Trophoblast cell (in vitro differentiated cells and primary cell): ENCODE data around the gene ZNF90.

ENCODE experiments used
- DNase-seq, 2 donors: peaks; one replicate each; pipeline ENCODE4 v3.0.0-alpha.2; 2016
- H2AFZ ChIP-seq: 2 replicates; pipeline ENCODE4 v1.6.1; 2013; ENCODE audit warnings: low read length, moderate library complexity, mild to moderate bottlenecking; ENCODE audit not compliant: insufficient read depth, poor library complexity
- H2AK5ac ChIP-seq: 2 replicates; pipeline ENCODE4 v1.6.1; 2013; ENCODE audit warnings: mild to moderate bottlenecking, low read length
- H2BK120ac ChIP-seq: 2 replicates; pipeline ENCODE4 v1.6.1; 2013; ENCODE audit warnings: low read length, mild to moderate bottlenecking, moderate library complexity; ENCODE audit not compliant: insufficient read depth, poor library complexity
- H2BK12ac ChIP-seq: 2 replicates; pipeline ENCODE4 v1.6.1; 2013; ENCODE audit warnings: mild to moderate bottlenecking, low read length, moderate library complexity
- H2BK5ac ChIP-seq: 2 replicates; pipeline ENCODE4 v1.6.1; 2013; ENCODE audit warnings: low read length, low read depth, moderate library complexity, mild to moderate bottlenecking; ENCODE audit not compliant: poor library complexity
- H3K14ac ChIP-seq: 2 replicates; pipeline ENCODE4 v1.6.1; 2013; ENCODE audit warnings: mild to moderate bottlenecking, low read length
- H3K18ac ChIP-seq: 2 replicates; pipeline ENCODE4 v1.6.1; 2013; ENCODE audit warnings: mild to moderate bottlenecking, low read length
- H3K23ac ChIP-seq: 2 replicates; pipeline ENCODE4 v1.6.1; 2013; ENCODE audit warnings: low read length
- H3K27ac ChIP-seq: 2 replicates; pipeline ENCODE4 v1.5.1; 2013; ENCODE audit warnings: low read depth, mild to moderate bottlenecking, inconsistent platforms, low read length, moderate library complexity
- H3K27me3 ChIP-seq: 2 replicates; pipeline ENCODE4 v1.6.1; 2013; ENCODE audit warnings: inconsistent platforms, mild to moderate bottlenecking, low read length, moderate library complexity; ENCODE audit not compliant: insufficient read depth
- H3K36me3 ChIP-seq, 2 experiments: 1 replicate in 1 of 2; 2 replicates in 1 of 2; pipeline ENCODE4 v1.6.1; 2013; ENCODE audit warnings: low read length in 2 of 2, mild to moderate bottlenecking in 2 of 2, moderate library complexity in 1 of 2; ENCODE audit not compliant: insufficient read depth in 2 of 2, control insufficient read depth in 1 of 2
- H3K4ac ChIP-seq: 2 replicates; pipeline ENCODE4 v1.6.1; 2013; ENCODE audit warnings: low read depth, mild to moderate bottlenecking, low read length, moderate library complexity
- H3K4me1 ChIP-seq, 2 experiments: 1 replicate in 1 of 2; 2 replicates in 1 of 2; pipeline ENCODE4 v1.6.1; 2013; ENCODE audit warnings: low read length in 2 of 2, mild to moderate bottlenecking in 2 of 2, moderate library complexity in 1 of 2; ENCODE audit not compliant: insufficient read depth in 2 of 2, control insufficient read depth in 1 of 2
- H3K4me2 ChIP-seq: 2 replicates; pipeline ENCODE4 v1.6.1; 2013; ENCODE audit warnings: inconsistent platforms, mild to moderate bottlenecking, low read length, moderate library complexity
- H3K4me3 ChIP-seq: 2 replicates; pipeline ENCODE4 v1.5.1; 2013; ENCODE audit warnings: mild to moderate bottlenecking, low read depth, low read length, inconsistent platforms
- H3K79me1 ChIP-seq: one replicate; pipeline ENCODE4 v1.6.1; 2013; ENCODE audit warnings: low read length
- H3K79me2 ChIP-seq: 2 replicates; pipeline ENCODE4 v1.6.1; 2013; ENCODE audit warnings: low read length, mild to moderate bottlenecking; ENCODE audit not compliant: control insufficient read depth, insufficient read depth, poor library complexity
- H3K9ac ChIP-seq: 2 replicates; pipeline ENCODE4 v1.6.1; 2013; ENCODE audit warnings: mild to moderate bottlenecking, low read length
- H3K9me3 ChIP-seq: 2 replicates; pipeline ENCODE4 v1.6.1; 2013; ENCODE audit warnings: low read depth, mild to moderate bottlenecking, control low read depth, inconsistent platforms, low read length; ENCODE audit not compliant: insufficient read depth
- H4K12ac ChIP-seq: 2 replicates; pipeline ENCODE4 v1.6.1; 2013; ENCODE audit warnings: low read depth, mild to moderate bottlenecking, low read length, moderate library complexity
- H4K8ac ChIP-seq: 2 replicates; pipeline ENCODE4 v1.6.1; 2013; ENCODE audit warnings: low read depth, mild to moderate bottlenecking, low read length, moderate library complexity
- H4K91ac ChIP-seq: one replicate; pipeline ENCODE4 v1.6.1; 2013; ENCODE audit warnings: low read depth, mild to moderate bottlenecking, low read length, moderate library complexity
- WGBS: extraction: QIAGEN DNeasy Blood & Tissue Kit; methylation state at CpG from one replicate; pipeline ENCODE4 v1.1.7; 2013; ENCODE audit warnings: missing lambda C conversion rate; ENCODE audit not compliant: insufficient read length, insufficient coverage; ENCODE audit errors: extremely low coverage; 5-methylcytosine and 5-hydroxymethylcytosine counted together

The ZNF90 gene

GRCh38 chr19:20153281-20153680 lies 75.5 kb downstream of the ZNF90 start:
- peaks cover 3 to 6% of the 10 kb centered on the region in 2 experiments for H3K4me1 ChIP-seq
- no peak overlapping the region for H2AK5ac ChIP-seq
- no peaks in the 10 kb centered on the region for H3K79me1 ChIP-seq
- WGBS: no CpG with 5 or more reads among the region's 4 CpGs
- no peak overlapping the region for H4K91ac ChIP-seq
- H3K79me2 ChIP-seq: no peaks in the 10 kb centered on the region
- H3K4me3 ChIP-seq: no peak overlapping the region
- H3K27ac ChIP-seq: no peak overlapping the region
- no peaks in the 10 kb centered on the region for H3K36me3 ChIP-seq
- peak overlapping the region; percentile 64 for H2BK12ac ChIP-seq
- H3K14ac ChIP-seq: no peak overlapping the region
- no peak overlapping the region for H3K23ac ChIP-seq
- H2AFZ ChIP-seq: no peak overlapping the region
- H3K4me2 ChIP-seq: no peak overlapping the region
- no peak overlapping the region for H3K9ac ChIP-seq
- H2BK5ac ChIP-seq: no peak overlapping the region
- DNase-seq: peak; percentile 93 to 95
- H4K8ac ChIP-seq: no peak overlapping the region
- no peak overlapping the region for H3K18ac ChIP-seq
- H4K12ac ChIP-seq: no peak overlapping the region
- H2BK120ac ChIP-seq: no peak overlapping the region
- H3K27me3 ChIP-seq: no peaks in the 10 kb centered on the region
- H3K4ac ChIP-seq: no peak overlapping the region
- H3K9me3 ChIP-seq: no peaks in the 10 kb centered on the region

- no CpG with 5 or more reads among the region's 4 CpGs for WGBS
These were observed 76.8 kb downstream of the ZNF90 start for GRCh38 chr19:20154636-20155035.

GRCh38 chr19:20162821-20163220 lies 85.0 kb downstream of the ZNF90 start:
- Histone ChIP-seq H3K4me2 (no peak overlapping the region), H3K79me2 (peaks cover 5% of the 10 kb centered on the region), H3K79me1 (peaks cover 5% of the 10 kb centered on the region), H2BK12ac (no peak overlapping the region), H3K18ac (no peak overlapping the region), H3K4me1 (peaks cover 0 to under 1% of the 10 kb centered on the region in 2 experiments), H3K23ac (no peak overlapping the region), H3K9ac (no peak overlapping the region), H3K9me3 (no peaks in the 10 kb centered on the region), H3K14ac (no peak overlapping the region), H2BK120ac (no peak overlapping the region), H3K4me3 (no peak overlapping the region), H4K12ac (no peak overlapping the region), H2AFZ (no peak overlapping the region), H3K27ac (no peak overlapping the region), H3K27me3 (no peaks in the 10 kb centered on the region), H3K4ac (no peak overlapping the region), H3K36me3 (no peaks in the 10 kb centered on the region), H4K8ac (no peak overlapping the region), H2BK5ac (no peak overlapping the region), H4K91ac (no peak overlapping the region), H2AK5ac (no peak overlapping the region)
- no peak for DNase-seq
- WGBS: no CpG with 5 or more reads among the region's 3 CpGs

More at GRCh38 chr19:20154636-20155035, 76.8 kb downstream of the ZNF90 start:
- DNase-seq: peak; percentile 89 to 94
- no peak overlapping the region for H3K27ac ChIP-seq
- H4K12ac ChIP-seq: no peak overlapping the region
- H3K14ac ChIP-seq: no peak overlapping the region
- no peaks in the 10 kb centered on the region for H3K36me3 ChIP-seq
- H3K9me3 ChIP-seq: no peaks in the 10 kb centered on the region
- H2AK5ac ChIP-seq: no peak overlapping the region
- H2BK5ac ChIP-seq: no peak overlapping the region
- H2AFZ ChIP-seq: no peak overlapping the region
- H3K4me2 ChIP-seq: no peak overlapping the region
- no peak overlapping the region for H3K4ac ChIP-seq
- no peak overlapping the region for H3K4me3 ChIP-seq
- no peak overlapping the region for H3K23ac ChIP-seq
- peaks cover 3 to 6% of the 10 kb centered on the region in 2 experiments for H3K4me1 ChIP-seq
- no peak overlapping the region for H4K91ac ChIP-seq
- no peaks in the 10 kb centered on the region for H3K79me1 ChIP-seq
- no peak overlapping the region for H2BK120ac ChIP-seq
- H3K9ac ChIP-seq: no peak overlapping the region
- H3K27me3 ChIP-seq: no peaks in the 10 kb centered on the region
- H2BK12ac ChIP-seq: no peak overlapping the region
- H4K8ac ChIP-seq: no peak overlapping the region
- H3K18ac ChIP-seq: no peak overlapping the region
- H3K79me2 ChIP-seq: no peaks in the 10 kb centered on the region

DNA sequence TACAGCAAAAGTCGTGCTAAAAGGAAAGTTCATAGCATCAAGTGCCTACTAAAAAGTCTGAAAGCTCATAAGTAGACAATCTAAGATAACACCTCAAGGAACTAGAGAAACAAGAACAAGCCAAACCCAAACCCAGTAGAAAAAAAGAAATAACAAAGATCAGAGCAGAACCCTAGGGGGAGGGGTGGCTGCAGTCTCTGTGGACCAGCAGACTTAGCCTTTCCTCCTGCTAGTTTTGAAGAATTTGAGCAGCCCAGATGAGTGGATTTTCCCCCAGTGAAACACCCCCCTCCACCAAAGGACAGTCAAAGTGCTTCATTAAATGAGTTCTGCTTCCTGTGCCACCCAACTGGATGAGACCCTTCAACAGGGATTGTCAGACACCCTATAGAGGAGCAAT lies 86.7 kb downstream of the ZNF90 start:
- no peak overlapping the region for H2BK12ac ChIP-seq
- DNase-seq: no peak
- no peak overlapping the region for H3K4ac ChIP-seq
- H2BK120ac ChIP-seq: no peak overlapping the region
- H3K79me2 ChIP-seq: peaks cover 10% of the 10 kb centered on the region
- no peak overlapping the region for H3K27ac ChIP-seq
- no peak overlapping the region for H3K9ac ChIP-seq
- no peak overlapping the region for H2AK5ac ChIP-seq
- no CpG with 5 or more reads among the region's 1 CpG for whole genome bisulfite sequencing
- no peak overlapping the region for H2AFZ ChIP-seq
- H3K9me3 ChIP-seq: no peaks in the 10 kb centered on the region
- no peak overlapping the region for H3K18ac ChIP-seq
- peaks cover 0 to 4% of the 10 kb centered on the region in 2 experiments for H3K36me3 ChIP-seq
- peaks cover 5% of the 10 kb centered on the region for H3K79me1 ChIP-seq
- no peaks in the 10 kb centered on the region for H3K27me3 ChIP-seq
- H3K23ac ChIP-seq: no peak overlapping the region
- no peak overlapping the region for H3K4me2 ChIP-seq
- H4K8ac ChIP-seq: no peak overlapping the region
- H4K91ac ChIP-seq: no peak overlapping the region
- H3K4me3 ChIP-seq: no peak overlapping the region
- H4K12ac ChIP-seq: no peak overlapping the region
- H2BK5ac ChIP-seq: no peak overlapping the region
- peaks cover 0 to 9% of the 10 kb centered on the region in 2 experiments for H3K4me1 ChIP-seq
- H3K14ac ChIP-seq: no peak overlapping the region
